Thyroid gland (tissue), 4 donors: Measurements from ENCODE around the gene SLC25A29.

Experiments
- POLR2A ChIP-seq, 2 donors: fragments of 450-650 bp; IDR thresholded peaks; one replicate each; pipeline ENCODE4 v1.6.1; 2017; ENCODE audit warnings: antibody characterized with exemption in 2 of 2, mild to moderate bottlenecking in 2 of 2, moderate library complexity in 1 of 2
- TF ChIP-seq, protein P1 (sequence below), 6 experiments: fragments of 200-600 bp in 3 of 6; fragments of 450-650 bp in 3 of 6; sonication (generic) in 3 of 6; IDR thresholded peaks; one replicate each; pipeline ENCODE4 v1.5.1; 2016 to 2019; ENCODE audit warnings: antibody characterized with exemption in 6 of 6, mild to moderate bottlenecking in 2 of 6, inconsistent platforms in 1 of 6, moderate library complexity in 1 of 6

DNA sequence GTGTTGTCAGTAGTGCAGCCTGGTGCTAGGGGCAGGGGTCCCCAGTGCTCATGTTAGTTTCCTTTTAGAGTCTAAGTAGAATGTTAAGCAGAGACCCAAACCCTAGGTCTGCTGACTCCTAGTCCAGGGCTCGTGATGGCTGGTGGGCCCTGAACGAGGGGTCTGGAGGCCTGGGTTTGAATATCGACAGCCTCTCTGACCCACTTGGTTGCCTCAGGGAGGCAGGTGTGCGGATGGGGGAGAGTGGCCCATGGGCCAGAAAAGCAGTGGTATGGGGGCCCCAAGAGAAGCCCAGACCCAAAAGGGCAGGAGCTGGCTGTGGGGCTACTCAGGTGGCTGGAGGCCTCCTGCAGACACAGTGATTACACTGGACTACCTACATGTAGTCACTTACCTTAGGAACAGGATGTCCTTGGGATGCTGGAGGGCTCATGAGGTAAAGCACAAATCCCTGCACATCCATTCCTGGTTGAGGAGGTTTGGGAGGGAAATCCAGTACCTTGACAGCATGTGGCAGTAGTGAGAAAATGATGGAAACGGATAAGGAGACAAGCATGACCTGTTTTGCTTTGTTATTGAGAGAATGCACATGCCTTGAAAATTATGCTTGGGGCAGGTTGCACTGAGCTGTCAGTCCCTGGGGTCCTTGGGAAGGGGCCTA lies 1.7 kb upstream of the SLC25A29 start:
- TF ChIP-seq, protein P1, sequence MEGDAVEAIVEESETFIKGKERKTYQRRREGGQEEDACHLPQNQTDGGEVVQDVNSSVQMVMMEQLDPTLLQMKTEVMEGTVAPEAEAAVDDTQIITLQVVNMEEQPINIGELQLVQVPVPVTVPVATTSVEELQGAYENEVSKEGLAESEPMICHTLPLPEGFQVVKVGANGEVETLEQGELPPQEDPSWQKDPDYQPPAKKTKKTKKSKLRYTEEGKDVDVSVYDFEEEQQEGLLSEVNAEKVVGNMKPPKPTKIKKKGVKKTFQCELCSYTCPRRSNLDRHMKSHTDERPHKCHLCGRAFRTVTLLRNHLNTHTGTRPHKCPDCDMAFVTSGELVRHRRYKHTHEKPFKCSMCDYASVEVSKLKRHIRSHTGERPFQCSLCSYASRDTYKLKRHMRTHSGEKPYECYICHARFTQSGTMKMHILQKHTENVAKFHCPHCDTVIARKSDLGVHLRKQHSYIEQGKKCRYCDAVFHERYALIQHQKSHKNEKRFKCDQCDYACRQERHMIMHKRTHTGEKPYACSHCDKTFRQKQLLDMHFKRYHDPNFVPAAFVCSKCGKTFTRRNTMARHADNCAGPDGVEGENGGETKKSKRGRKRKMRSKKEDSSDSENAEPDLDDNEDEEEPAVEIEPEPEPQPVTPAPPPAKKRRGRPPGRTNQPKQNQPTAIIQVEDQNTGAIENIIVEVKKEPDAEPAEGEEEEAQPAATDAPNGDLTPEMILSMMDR (IDR thresholded peaks at IDR 0.05), result no peak
- TF ChIP-seq POLR2A (IDR thresholded peaks at IDR 0.05), result no peak
